Measurements from ENCODE around the gene NRXN3.

DNA sequence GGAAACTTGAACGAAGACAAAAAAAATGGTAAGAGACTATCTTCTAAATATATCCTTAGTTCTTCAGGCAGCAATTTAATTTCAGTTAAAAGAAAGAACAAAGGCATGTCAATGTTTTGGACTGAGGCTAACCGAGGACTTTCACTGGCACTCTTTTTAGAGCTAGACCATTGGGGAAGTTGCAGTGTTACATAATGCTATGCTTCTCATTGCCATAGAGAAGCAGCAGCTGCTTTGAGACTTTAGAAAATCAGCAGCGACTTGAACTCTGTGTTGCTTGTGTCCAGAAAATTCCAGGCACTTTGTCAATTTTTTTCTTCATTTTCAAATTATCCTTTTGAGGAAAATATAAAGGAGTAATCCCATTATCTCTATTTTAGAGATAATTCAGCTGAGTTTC, 964.2 kb downstream of the NRXN3 start:
- TF ChIP-seq, protein P1, sequence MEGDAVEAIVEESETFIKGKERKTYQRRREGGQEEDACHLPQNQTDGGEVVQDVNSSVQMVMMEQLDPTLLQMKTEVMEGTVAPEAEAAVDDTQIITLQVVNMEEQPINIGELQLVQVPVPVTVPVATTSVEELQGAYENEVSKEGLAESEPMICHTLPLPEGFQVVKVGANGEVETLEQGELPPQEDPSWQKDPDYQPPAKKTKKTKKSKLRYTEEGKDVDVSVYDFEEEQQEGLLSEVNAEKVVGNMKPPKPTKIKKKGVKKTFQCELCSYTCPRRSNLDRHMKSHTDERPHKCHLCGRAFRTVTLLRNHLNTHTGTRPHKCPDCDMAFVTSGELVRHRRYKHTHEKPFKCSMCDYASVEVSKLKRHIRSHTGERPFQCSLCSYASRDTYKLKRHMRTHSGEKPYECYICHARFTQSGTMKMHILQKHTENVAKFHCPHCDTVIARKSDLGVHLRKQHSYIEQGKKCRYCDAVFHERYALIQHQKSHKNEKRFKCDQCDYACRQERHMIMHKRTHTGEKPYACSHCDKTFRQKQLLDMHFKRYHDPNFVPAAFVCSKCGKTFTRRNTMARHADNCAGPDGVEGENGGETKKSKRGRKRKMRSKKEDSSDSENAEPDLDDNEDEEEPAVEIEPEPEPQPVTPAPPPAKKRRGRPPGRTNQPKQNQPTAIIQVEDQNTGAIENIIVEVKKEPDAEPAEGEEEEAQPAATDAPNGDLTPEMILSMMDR (IDR thresholded peaks at IDR 0.05; ENCODE audit: poor library complexity) = no peak
- TF ChIP-seq EZH2phosphoT487 (IDR thresholded peaks at IDR 0.05; ENCODE audit: low read depth, severe bottlenecking, unreplicated experiment) = no peak
